ENCODE data around the gene FN3KRP. TPM values are rescaled to one million over a fixed set of nuclear protein-coding genes. Genes with fewer than 3 reads are reported as not detected.

Gene FN3KRP
- total RNA-seq, 4 donors from 2014 or later: 12.8 to 22.9 (median 18.2) TPM

- WGBS, 2 donors (ENCODE audit: low coverage in 1 of 2): 87% methylated on average over 20 of the region's 23 CpGs; no CpG with 5 or more reads in 1 of the 2 donors
- Histone ChIP-seq H3K9me3 (peaks cover 0 to 10% (median 1%) of the 10 kb centered on the region in 3 donors), H3K36me3 (no peaks in the 10 kb centered on the region), H3K27me3 (no peaks in the 10 kb centered on the region), H3K4me1 (no peaks in the 10 kb centered on the region), H3K27ac (no peak overlapping the region), H3K4me3 (no peak overlapping the region)
- TF ChIP-seq EP300 (IDR thresholded peaks at IDR 0.05): no peak
- ATAC-seq: no peak
Measured at GRCh38 chr17:82677353-82677925, 39.1 kb upstream of the FN3KRP start.

DNA sequence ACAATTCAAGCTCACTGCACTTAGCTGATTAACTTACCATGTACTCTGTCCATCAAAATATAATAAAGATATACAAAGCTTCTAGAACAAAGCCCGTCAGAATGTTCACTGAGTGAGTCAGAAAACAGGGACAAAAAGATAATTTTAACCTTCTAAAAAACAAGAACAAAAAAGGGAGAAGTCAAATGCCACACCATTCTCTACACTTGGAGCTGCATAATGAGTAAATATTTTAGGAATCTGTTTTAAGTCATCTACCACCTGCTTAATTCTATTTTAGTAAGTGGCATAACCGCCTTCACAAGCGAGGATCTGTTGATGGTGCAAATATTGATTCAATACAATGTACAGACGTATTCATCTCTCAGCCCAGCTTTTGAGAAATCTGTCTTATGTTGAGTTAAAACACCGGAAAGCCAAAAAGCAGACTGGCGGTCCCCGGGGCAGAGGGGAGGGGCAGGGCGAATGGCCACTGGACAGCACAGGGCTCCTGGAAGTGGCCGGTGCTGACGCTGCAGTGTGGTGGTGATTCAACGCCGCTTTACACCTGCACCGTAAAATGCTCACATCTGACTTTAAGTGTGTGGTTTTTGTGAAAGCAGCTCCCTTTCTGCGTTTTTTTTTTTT, 38.1 kb upstream of the FN3KRP start:
- no peak overlapping the region for H3K4me3 ChIP-seq
- 76 to 86% methylated on average over 6 to 12 of the region's 14 CpGs for WGBS, 2 donors (ENCODE audit: low coverage in 1 of 2)
- no peak for ATAC-seq
- no peaks in the 10 kb centered on the region for H3K36me3 ChIP-seq
- H3K9me3 ChIP-seq: peaks cover 0 to 10% (median 1%) of the 10 kb centered on the region in 3 donors
- TF ChIP-seq EP300 (IDR thresholded peaks at IDR 0.05) (no peak), POLR2AphosphoS5 (IDR thresholded peaks at IDR 0.05) (no peak), POLR2A (IDR thresholded peaks at IDR 0.05) (no peak)
- TF ChIP-seq, protein P1, sequence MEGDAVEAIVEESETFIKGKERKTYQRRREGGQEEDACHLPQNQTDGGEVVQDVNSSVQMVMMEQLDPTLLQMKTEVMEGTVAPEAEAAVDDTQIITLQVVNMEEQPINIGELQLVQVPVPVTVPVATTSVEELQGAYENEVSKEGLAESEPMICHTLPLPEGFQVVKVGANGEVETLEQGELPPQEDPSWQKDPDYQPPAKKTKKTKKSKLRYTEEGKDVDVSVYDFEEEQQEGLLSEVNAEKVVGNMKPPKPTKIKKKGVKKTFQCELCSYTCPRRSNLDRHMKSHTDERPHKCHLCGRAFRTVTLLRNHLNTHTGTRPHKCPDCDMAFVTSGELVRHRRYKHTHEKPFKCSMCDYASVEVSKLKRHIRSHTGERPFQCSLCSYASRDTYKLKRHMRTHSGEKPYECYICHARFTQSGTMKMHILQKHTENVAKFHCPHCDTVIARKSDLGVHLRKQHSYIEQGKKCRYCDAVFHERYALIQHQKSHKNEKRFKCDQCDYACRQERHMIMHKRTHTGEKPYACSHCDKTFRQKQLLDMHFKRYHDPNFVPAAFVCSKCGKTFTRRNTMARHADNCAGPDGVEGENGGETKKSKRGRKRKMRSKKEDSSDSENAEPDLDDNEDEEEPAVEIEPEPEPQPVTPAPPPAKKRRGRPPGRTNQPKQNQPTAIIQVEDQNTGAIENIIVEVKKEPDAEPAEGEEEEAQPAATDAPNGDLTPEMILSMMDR (IDR thresholded peaks at IDR 0.05): no peak
- H3K27me3 ChIP-seq: no peaks in the 10 kb centered on the region
- no peaks in the 10 kb centered on the region for H3K4me1 ChIP-seq
- H3K27ac ChIP-seq: no peak overlapping the region

- 40% methylated on average over 1 of the region's 28 CpGs; no CpG with 5 or more reads in 1 of the 2 donors for WGBS, 2 donors (ENCODE audit: low coverage in 1 of 2)
- Histone ChIP-seq H3K36me3 (peaks cover 0 to 5% of the 10 kb centered on the region in 2 donors), H3K27ac (no peak overlapping the region), H3K4me1 (no peaks in the 10 kb centered on the region), H3K9me3 (peaks cover 0 to 10% (median 1%) of the 10 kb centered on the region in 3 donors), H3K27me3 (no peaks in the 10 kb centered on the region), H3K4me3 (no peak overlapping the region)
- no peak for TF ChIP-seq EP300 (IDR thresholded peaks at IDR 0.05)
- no peak for TF ChIP-seq POLR2A (IDR thresholded peaks at IDR 0.05)
- TF ChIP-seq POLR2AphosphoS5 (IDR thresholded peaks at IDR 0.05): no peak
- TF ChIP-seq, protein P1 (IDR thresholded peaks at IDR 0.05): no peak
- ATAC-seq: no peak
Measured at GRCh38 chr17:82679586-82680465, 36.7 kb upstream of the FN3KRP start.

- H3K27me3 ChIP-seq: no peaks in the 10 kb centered on the region
- no peak overlapping the region for H3K4me3 ChIP-seq
- peaks cover 0 to 10% (median 1%) of the 10 kb centered on the region in 3 donors for H3K9me3 ChIP-seq
- no peak for ATAC-seq
- H3K4me1 ChIP-seq: no peaks in the 10 kb centered on the region
- peaks cover 0 to 6% of the 10 kb centered on the region in 2 donors for H3K36me3 ChIP-seq
- 87 to 92% methylated on average over 3 of the region's 3 CpGs for WGBS, 2 donors (ENCODE audit: low coverage in 1 of 2)
- TF ChIP-seq POLR2A (IDR thresholded peaks at IDR 0.05): no peak
- no peak for TF ChIP-seq POLR2AphosphoS5 (IDR thresholded peaks at IDR 0.05)
- TF ChIP-seq, protein P1 (IDR thresholded peaks at IDR 0.05): no peak
- H3K27ac ChIP-seq: no peak overlapping the region
Measured at GRCh38 chr17:82681547-82681946, 35.0 kb upstream of the FN3KRP start.

DNA sequence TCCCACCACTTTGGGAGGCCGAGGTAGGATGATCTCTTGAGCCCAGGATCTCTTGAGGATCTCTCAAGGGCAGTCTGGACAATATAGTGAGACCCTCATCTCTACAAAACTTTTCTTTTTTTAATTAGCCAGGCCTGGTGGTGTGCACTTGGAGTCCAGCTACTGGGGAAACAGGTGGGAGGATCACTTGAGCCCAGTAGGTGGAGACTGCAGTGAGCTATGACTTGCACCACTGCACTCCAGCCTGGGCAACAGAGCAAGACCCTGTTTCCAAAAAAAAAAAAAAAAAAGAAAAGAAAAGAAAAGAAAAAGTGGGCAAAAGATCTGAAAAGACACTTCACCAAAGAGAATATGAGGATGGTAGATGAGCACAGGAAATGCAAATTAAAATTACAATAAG, 33.0 kb upstream of the FN3KRP start:
- TF ChIP-seq, protein P1 (IDR thresholded peaks at IDR 0.05): no peak
- H3K27ac ChIP-seq: no peak overlapping the region
- no peak for ATAC-seq
- no peaks in the 10 kb centered on the region for H3K4me1 ChIP-seq
- H3K36me3 ChIP-seq: peaks cover 0 to 6% of the 10 kb centered on the region in 2 donors
- H3K9me3 ChIP-seq: peaks cover 0 to 10% (median 1%) of the 10 kb centered on the region in 3 donors
- H3K27me3 ChIP-seq: no peaks in the 10 kb centered on the region
- WGBS, 2 donors (ENCODE audit: low coverage in 1 of 2): 92 to 94% methylated on average over 1 of the region's 1 CpG
- H3K4me3 ChIP-seq: no peak overlapping the region

Measured in gastroesophageal sphincter (tissue), 4 donors.